IMR-90 (cell line): ENCODE results near the gene RNGTT. TPM values are rescaled to one million over a fixed set of nuclear protein-coding genes. Genes with fewer than 3 reads are reported as not detected.

Experiments
- ATAC-seq: fragments of 200-7000 bp; cut with Tn5 transposase; 2 replicates; pipeline ENCODE4 v1.9.1; 2020; ENCODE audit warnings: low read depth, mild to moderate bottlenecking, moderate library complexity
- BruUV-seq: library from RNA; stranded (reverse); fragments of 400-500 nt; replicated peaks from 2 replicates; lab custom pipeline; 2021; lab: Mats Ljungman, UMichigan
- CTCF ChIA-PET: fragments of 300-600 bp; formaldehyde crosslinking; extraction: SDS; loops from one replicate; lab custom pipeline; 2021; ENCODE audit warnings: antibody characterized with exemption; lab: Yijun Ruan, JAX
- POLR2A ChIA-PET: fragments of 300-600 bp; sonication (Branson Sonifier 250); formaldehyde crosslinking; loops from one replicate; lab custom pipeline; 2022; ENCODE audit warnings: antibody characterized with exemption; ENCODE audit not compliant: unreplicated experiment; lab: Charles Lee
- DNase-seq: peaks from one replicate; pipeline ENCODE4 v3.0.0; 2013
- H2AFZ ChIP-seq: replicated peaks from 2 replicates; pipeline ENCODE3; 2013; ENCODE audit warnings: low read length, mild to moderate bottlenecking; ENCODE audit not compliant: poor library complexity
- H2AK5ac ChIP-seq: 2 replicates; pipeline ENCODE4 v1.6.1; 2013; ENCODE audit warnings: low read depth, low read length, inconsistent platforms
- H2AK9ac ChIP-seq: replicated peaks from 2 replicates; pipeline ENCODE3; 2013; ENCODE audit warnings: mild to moderate bottlenecking, low read depth, low read length, moderate library complexity; ENCODE audit not compliant: poor library complexity
- H2BK120ac ChIP-seq: 2 replicates; pipeline ENCODE4 v1.6.1; 2013; ENCODE audit warnings: low read depth, low read length, inconsistent platforms
- H2BK15ac ChIP-seq: 3 replicates; pipeline ENCODE4 v1.6.1; 2013; ENCODE audit warnings: low read depth, low read length, inconsistent platforms
- H2BK20ac ChIP-seq: 2 replicates; pipeline ENCODE4 v1.6.1; 2013; ENCODE audit warnings: low read depth, mild to moderate bottlenecking, inconsistent platforms, low read length, moderate library complexity
- H2BK5ac ChIP-seq: 2 replicates; pipeline ENCODE4 v1.6.1; 2013; ENCODE audit warnings: mild to moderate bottlenecking, low read depth, low read length, inconsistent platforms; ENCODE audit not compliant: poor library complexity, severe bottlenecking
- H3K14ac ChIP-seq: replicated peaks from 2 replicates; pipeline ENCODE4 v1.6.1; 2013; ENCODE audit warnings: low read depth, low read length, inconsistent platforms
- H3K18ac ChIP-seq: 2 replicates; pipeline ENCODE4 v1.6.1; 2013; ENCODE audit warnings: low read depth, low read length, control low read depth
- H3K23ac ChIP-seq: 2 replicates; pipeline ENCODE4 v1.6.1; 2013; ENCODE audit warnings: low read depth, low read length, inconsistent platforms
- H3K27ac ChIP-seq: 2 replicates; pipeline ENCODE4 v1.5.1; 2013; ENCODE audit warnings: mild to moderate bottlenecking, control low read depth, low read length; ENCODE audit not compliant: insufficient read depth
- H3K27me3 ChIP-seq: 2 replicates; pipeline ENCODE4 v1.6.1; 2013; ENCODE audit warnings: low read length; ENCODE audit not compliant: control insufficient read depth, insufficient read depth
- H3K36me3 ChIP-seq: 2 replicates; pipeline ENCODE4 v1.6.1; 2013; ENCODE audit warnings: low read length, mixed read lengths; ENCODE audit not compliant: control insufficient read depth, insufficient read depth
- H3K4ac ChIP-seq: 2 replicates; pipeline ENCODE4 v1.6.1; 2013; ENCODE audit warnings: low read depth, low read length, inconsistent platforms
- H3K4me1 ChIP-seq: 2 replicates; pipeline ENCODE4 v1.6.1; 2013; ENCODE audit warnings: low read length, mixed read lengths; ENCODE audit not compliant: control insufficient read depth, insufficient read depth
- H3K4me2 ChIP-seq: 2 replicates; pipeline ENCODE4 v1.6.1; 2013; ENCODE audit warnings: low read depth, mild to moderate bottlenecking, control low read depth, low read length, moderate library complexity
- H3K4me3 ChIP-seq: 2 replicates; pipeline ENCODE4 v1.5.1; 2013; ENCODE audit warnings: low read depth, mild to moderate bottlenecking, control low read depth, low read length, moderate library complexity; ENCODE audit not compliant: insufficient read depth
- H3K56ac ChIP-seq: 2 replicates; pipeline ENCODE4 v1.6.1; 2013; ENCODE audit warnings: low read length, inconsistent platforms; ENCODE audit not compliant: insufficient read depth; ENCODE audit errors: extremely low read depth
- H3K79me1 ChIP-seq, 2 experiments: 2 replicates each; pipeline ENCODE4 v1.6.1; 2013; ENCODE audit warnings: low read length in 2 of 2, inconsistent platforms in 1 of 2, low read depth in 1 of 2
- H3K9ac ChIP-seq: 2 replicates; pipeline ENCODE4 v1.6.1; 2013; ENCODE audit warnings: low read depth, low read length, control low read depth
- H3K9me1 ChIP-seq: 2 replicates; pipeline ENCODE4 v1.6.1; 2013; ENCODE audit warnings: low read length, inconsistent platforms; ENCODE audit not compliant: insufficient read depth
- H3K9me3 ChIP-seq: 2 replicates; pipeline ENCODE4 v1.6.1; 2013; ENCODE audit warnings: low read length; ENCODE audit not compliant: control insufficient read depth, insufficient read depth
- H4K20me1 ChIP-seq: 2 replicates; pipeline ENCODE4 v1.6.1; 2013; ENCODE audit warnings: low read length, inconsistent platforms; ENCODE audit not compliant: insufficient read depth
- H4K5ac ChIP-seq: 2 replicates; pipeline ENCODE4 v1.6.1; 2013; ENCODE audit warnings: mild to moderate bottlenecking, low read depth, low read length, control low read depth
- H4K8ac ChIP-seq, 2 experiments: 2 replicates each; pipeline ENCODE4 v1.6.1; 2013; ENCODE audit warnings: low read depth in 2 of 2, low read length in 2 of 2, control low read depth in 1 of 2, inconsistent platforms in 1 of 2
- H4K91ac ChIP-seq: 2 replicates; pipeline ENCODE4 v1.6.1; 2013; ENCODE audit warnings: low read depth, low read length, inconsistent platforms; ENCODE audit not compliant: insufficient read depth
- BHLHE40 ChIP-seq: fragments of 150-350 bp; IDR thresholded peaks from 2 replicates; pipeline ENCODE4 v1.6.1; 2016; ENCODE audit warnings: mild to moderate bottlenecking, low read depth, low read length
- CHD1 ChIP-seq: IDR thresholded peaks from 2 replicates; pipeline ENCODE4 v1.6.1; 2012; ENCODE audit warnings: low read depth, low read length, improper control_type of control experiment
- FOS ChIP-seq: fragments of 150-350 bp; IDR thresholded peaks from 2 replicates; pipeline ENCODE4 v1.6.1; 2016; ENCODE audit warnings: low read depth, low read length
- MAFK ChIP-seq: IDR thresholded peaks from 2 replicates; pipeline ENCODE4 v1.6.1; 2012; ENCODE audit warnings: low read depth, low read length, improper control_type of control experiment
- MAZ ChIP-seq: IDR thresholded peaks from 2 replicates; pipeline ENCODE4 v1.6.1; 2012; ENCODE audit warnings: low read depth, mild to moderate bottlenecking, low read length, improper control_type of control experiment, moderate library complexity, borderline replicate concordance
- POLR2A ChIP-seq: IDR thresholded peaks from 2 replicates; pipeline ENCODE4 v1.6.1; 2012; ENCODE audit warnings: mild to moderate bottlenecking, low read depth, low read length
- RAD21 ChIP-seq: IDR thresholded peaks from 2 replicates; pipeline ENCODE4 v1.6.1; 2012; ENCODE audit warnings: low read length, improper control_type of control experiment
- RCOR1 ChIP-seq: IDR thresholded peaks from 2 replicates; pipeline ENCODE4 v1.6.1; 2012; ENCODE audit warnings: mild to moderate bottlenecking, low read length, improper control_type of control experiment; ENCODE audit not compliant: insufficient replicate concordance
- RFX5 ChIP-seq: IDR thresholded peaks from 2 replicates; pipeline ENCODE4 v1.8.0; 2012; ENCODE audit warnings: low read depth, mild to moderate bottlenecking, low read length, moderate library complexity
- SMC3 ChIP-seq: fragments of 150-350 bp; IDR thresholded peaks from 2 replicates; pipeline ENCODE4 v1.6.1; 2016; ENCODE audit warnings: low read depth, mild to moderate bottlenecking, antibody characterized with exemption, low read length, moderate library complexity
- USF2 ChIP-seq: fragments of 150-350 bp; IDR thresholded peaks from 2 replicates; pipeline ENCODE4 v1.6.1; 2017; ENCODE audit warnings: mild to moderate bottlenecking, antibody characterized with exemption, low read length, low read depth
- WGBS, 2 experiments: methylation state at CpG; one replicate each; pipeline versions ENCODE4 v1.1.5 to v1.1.7; 2013; ENCODE audit warnings: missing lambda C conversion rate in 2 of 2; ENCODE audit not compliant: insufficient read length in 1 of 2; ENCODE audit errors: extremely low coverage in 2 of 2; 5-methylcytosine and 5-hydroxymethylcytosine counted together
- dilution Hi-C: fragments of 300-500 bp; cut with HindIII; formaldehyde crosslinking; loops from one replicate; pipeline ENCODE4 v1.14.3; 2018; ENCODE audit warnings: low sequenced_read_pairs; ENCODE audit not compliant: unreplicated experiment
- in situ Hi-C: fragments of 300-500 bp; cut with MboI; formaldehyde crosslinking; loops from 3 replicates; pipeline ENCODE4 v1.14.3; 2019; ENCODE audit warnings: low sequenced_read_pairs, inconsistent platforms, mixed read lengths
- intact Hi-C: fragments of 100-400 bp; cut with micrococcal nuclease; formaldehyde crosslinking; loops from 2 replicates; pipeline ENCODE4 v1.10.0; 2022
- polyA plus RNA-seq, 3 experiments: library from polyadenylated mRNA; depleted of rRNA; stranded (reverse); fragments of >200 nt; gene quantifications; 2 replicates each; pipeline ENCODE4 v1.2.3, GENCODE V29; 2012; ENCODE audit warnings: low replicate concordance in 1 of 3
- total RNA-seq: library from RNA; depleted of rRNA; stranded (reverse); fragments of >200 nt; gene quantifications from 2 replicates; pipeline ENCODE4 v1.2.3, GENCODE V29; 2012
- TF ChIP-seq, protein P1 (sequence below): fragments of 150-350 bp; IDR thresholded peaks from 2 replicates; pipeline ENCODE4 v1.6.1; 2016; ENCODE audit warnings: low read depth, mild to moderate bottlenecking, low read length, moderate library complexity, borderline replicate concordance
- TF ChIP-seq, protein P2 (sequence below): conservative IDR thresholded peaks from 2 replicates; pipeline ENCODE4 v1.5.1; 2012; ENCODE audit warnings: mild to moderate bottlenecking, low read depth, low read length, improper control_type of control experiment

RNGTT gene
- total and polyA plus RNA-seq, 2 of the 4 experiments (the other 2 are of a cell fraction): 5.4 to 21.7 TPM

- H3K4ac ChIP-seq: no peak overlapping the region
- no peak overlapping the region for H4K5ac ChIP-seq
- no peak overlapping the region for H3K56ac ChIP-seq
- dilution Hi-C loops: no loop called here
- CTCF ChIA-PET: interaction anchor here (0.6 kb wide), 1 partner anchor 29 kb away, joined by 3 read pairs; no protein-coding TSS in a partner anchor
- no peak overlapping the region for H2AFZ ChIP-seq
- no peak overlapping the region for H4K8ac ChIP-seq
- H3K79me1 ChIP-seq: no peaks in the 10 kb centered on the region
- no peak overlapping the region for H2AK9ac ChIP-seq
- no TSS peak for BruUV-seq
- H3K14ac ChIP-seq: no peak overlapping the region
- H3K4me2 ChIP-seq: no peak overlapping the region
- DNase-seq (no peak), ATAC-seq (no peak)
- in situ Hi-C loops: loop anchor here (25.0 kb wide), 2 partner anchors 387 to 637 kb away; partner anchors contain the start of gene UBE2J1
- no peak overlapping the region for H3K23ac ChIP-seq
- no peaks in the 10 kb centered on the region for H3K9me1 ChIP-seq
- no peak overlapping the region for H2BK5ac ChIP-seq
- H3K9me3 ChIP-seq: no peaks in the 10 kb centered on the region
- H4K20me1 ChIP-seq: no peaks in the 10 kb centered on the region
- TF ChIP-seq, protein P1, sequence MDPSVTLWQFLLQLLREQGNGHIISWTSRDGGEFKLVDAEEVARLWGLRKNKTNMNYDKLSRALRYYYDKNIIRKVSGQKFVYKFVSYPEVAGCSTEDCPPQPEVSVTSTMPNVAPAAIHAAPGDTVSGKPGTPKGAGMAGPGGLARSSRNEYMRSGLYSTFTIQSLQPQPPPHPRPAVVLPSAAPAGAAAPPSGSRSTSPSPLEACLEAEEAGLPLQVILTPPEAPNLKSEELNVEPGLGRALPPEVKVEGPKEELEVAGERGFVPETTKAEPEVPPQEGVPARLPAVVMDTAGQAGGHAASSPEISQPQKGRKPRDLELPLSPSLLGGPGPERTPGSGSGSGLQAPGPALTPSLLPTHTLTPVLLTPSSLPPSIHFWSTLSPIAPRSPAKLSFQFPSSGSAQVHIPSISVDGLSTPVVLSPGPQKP: no peak
- TF ChIP-seq POLR2A (no peak), USF2 (no peak), SMC3 (no peak), CHD1 (no peak), FOS (no peak), RAD21 (no peak), RCOR1 (no peak), BHLHE40 (no peak), RFX5 (no peak), MAZ (no peak), MAFK (no peak)
- TF ChIP-seq, protein P2, sequence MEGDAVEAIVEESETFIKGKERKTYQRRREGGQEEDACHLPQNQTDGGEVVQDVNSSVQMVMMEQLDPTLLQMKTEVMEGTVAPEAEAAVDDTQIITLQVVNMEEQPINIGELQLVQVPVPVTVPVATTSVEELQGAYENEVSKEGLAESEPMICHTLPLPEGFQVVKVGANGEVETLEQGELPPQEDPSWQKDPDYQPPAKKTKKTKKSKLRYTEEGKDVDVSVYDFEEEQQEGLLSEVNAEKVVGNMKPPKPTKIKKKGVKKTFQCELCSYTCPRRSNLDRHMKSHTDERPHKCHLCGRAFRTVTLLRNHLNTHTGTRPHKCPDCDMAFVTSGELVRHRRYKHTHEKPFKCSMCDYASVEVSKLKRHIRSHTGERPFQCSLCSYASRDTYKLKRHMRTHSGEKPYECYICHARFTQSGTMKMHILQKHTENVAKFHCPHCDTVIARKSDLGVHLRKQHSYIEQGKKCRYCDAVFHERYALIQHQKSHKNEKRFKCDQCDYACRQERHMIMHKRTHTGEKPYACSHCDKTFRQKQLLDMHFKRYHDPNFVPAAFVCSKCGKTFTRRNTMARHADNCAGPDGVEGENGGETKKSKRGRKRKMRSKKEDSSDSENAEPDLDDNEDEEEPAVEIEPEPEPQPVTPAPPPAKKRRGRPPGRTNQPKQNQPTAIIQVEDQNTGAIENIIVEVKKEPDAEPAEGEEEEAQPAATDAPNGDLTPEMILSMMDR: no peak
- H2BK120ac ChIP-seq: no peak overlapping the region
- no peak overlapping the region for H2AK5ac ChIP-seq
- intact Hi-C loops: no loop called here
- no peak overlapping the region for H3K18ac ChIP-seq
- no peak overlapping the region for H3K27ac ChIP-seq
- no peak overlapping the region for H3K4me3 ChIP-seq
- no peak overlapping the region for H4K91ac ChIP-seq
- H2BK20ac ChIP-seq: no peak overlapping the region
- POLR2A ChIA-PET: no interaction called here
- no peaks in the 10 kb centered on the region for H3K4me1 ChIP-seq
- no peaks in the 10 kb centered on the region for H3K36me3 ChIP-seq
- no peak overlapping the region for H2BK15ac ChIP-seq
- no CpG with 5 or more reads among the region's 3 CpGs for WGBS, 2 experiments
- no peak overlapping the region for H3K9ac ChIP-seq
- H3K27me3 ChIP-seq: peaks cover 3% of the 10 kb centered on the region; the same call in 1 of the 2 replicates
These were observed 12.0 kb upstream of the RNGTT start for GRCh38 chr6:88975369-88975768.
